Measurements from ENCODE around the gene BMP8B. TPM values are rescaled to one million over a fixed set of nuclear protein-coding genes. Genes with fewer than 3 reads are reported as not detected.

Gene BMP8B
- polyA plus RNA-seq, 1 donor = 8.1 TPM

DNA sequence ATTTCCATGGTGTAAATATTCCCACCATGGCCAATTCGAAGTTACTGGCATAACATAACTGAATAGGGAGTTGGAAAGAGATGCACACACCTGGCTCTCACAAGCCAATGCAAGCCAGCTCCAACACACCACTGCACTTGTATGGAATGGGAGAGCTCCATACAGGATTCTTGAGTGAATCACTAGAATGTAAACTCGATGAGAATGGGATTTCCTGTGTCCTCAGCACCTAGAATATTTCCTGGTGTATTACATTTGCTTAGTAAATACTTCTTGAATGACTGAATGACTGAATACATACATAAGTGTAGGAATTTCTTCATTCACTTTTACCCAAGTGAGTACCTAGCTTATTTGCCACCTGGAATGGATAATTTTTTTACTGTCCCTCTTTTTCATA is 66.2 kb downstream of the BMP8B start:
- no peaks in the 10 kb centered on the region for H3K4me1 ChIP-seq (ENCODE audit: control insufficient read depth, insufficient read depth, low read length)
- no peaks in the 10 kb centered on the region for H3K36me3 ChIP-seq (ENCODE audit: control insufficient read depth, insufficient read depth, low read length)
- H3K9me3 ChIP-seq (ENCODE audit: control insufficient read depth, low read depth, low read length) = no peaks in the 10 kb centered on the region
- no peak overlapping the region for H3K27ac ChIP-seq (ENCODE audit: low read length)
- DNase-seq = no peak
- peaks cover 42% of the 10 kb centered on the region for H3K27me3 ChIP-seq (ENCODE audit: control insufficient read depth, insufficient read depth, low read length)
- no CpG with 5 or more reads among the region's 2 CpGs for WGBS (ENCODE audit: insufficient coverage, low lambda C conversion rate)
- no peak overlapping the region for H3K4me3 ChIP-seq (ENCODE audit: low read length)

DNA sequence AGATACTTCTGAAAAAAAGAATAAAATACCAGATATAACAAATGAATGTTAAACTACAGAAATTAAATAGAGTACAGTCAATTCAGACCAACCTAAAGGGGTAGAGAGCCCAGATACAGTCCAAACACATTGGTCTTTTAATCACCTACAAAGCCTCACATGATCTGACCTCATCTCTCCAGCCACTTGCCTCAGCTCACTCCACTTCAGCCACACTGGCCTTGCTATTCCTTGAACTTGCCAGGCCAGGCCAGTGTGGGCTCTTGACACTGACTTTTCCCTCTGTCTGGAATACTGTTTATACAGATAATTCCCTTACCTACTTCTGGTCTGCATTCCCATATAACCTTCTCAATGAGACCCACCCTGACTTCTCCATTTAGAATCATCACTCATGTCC is 67.0 kb downstream of the BMP8B start:
- Histone ChIP-seq H3K9me3 (ENCODE audit: control insufficient read depth, low read depth, low read length) (no peaks in the 10 kb centered on the region), H3K27me3 (ENCODE audit: control insufficient read depth, insufficient read depth, low read length) (peaks cover 44% of the 10 kb centered on the region), H3K4me3 (ENCODE audit: low read length) (no peak overlapping the region), H3K27ac (ENCODE audit: low read length) (no peak overlapping the region), H3K36me3 (ENCODE audit: control insufficient read depth, insufficient read depth, low read length) (no peaks in the 10 kb centered on the region), H3K4me1 (ENCODE audit: control insufficient read depth, insufficient read depth, low read length) (no peaks in the 10 kb centered on the region)
- DNase-seq = no peak

DNA sequence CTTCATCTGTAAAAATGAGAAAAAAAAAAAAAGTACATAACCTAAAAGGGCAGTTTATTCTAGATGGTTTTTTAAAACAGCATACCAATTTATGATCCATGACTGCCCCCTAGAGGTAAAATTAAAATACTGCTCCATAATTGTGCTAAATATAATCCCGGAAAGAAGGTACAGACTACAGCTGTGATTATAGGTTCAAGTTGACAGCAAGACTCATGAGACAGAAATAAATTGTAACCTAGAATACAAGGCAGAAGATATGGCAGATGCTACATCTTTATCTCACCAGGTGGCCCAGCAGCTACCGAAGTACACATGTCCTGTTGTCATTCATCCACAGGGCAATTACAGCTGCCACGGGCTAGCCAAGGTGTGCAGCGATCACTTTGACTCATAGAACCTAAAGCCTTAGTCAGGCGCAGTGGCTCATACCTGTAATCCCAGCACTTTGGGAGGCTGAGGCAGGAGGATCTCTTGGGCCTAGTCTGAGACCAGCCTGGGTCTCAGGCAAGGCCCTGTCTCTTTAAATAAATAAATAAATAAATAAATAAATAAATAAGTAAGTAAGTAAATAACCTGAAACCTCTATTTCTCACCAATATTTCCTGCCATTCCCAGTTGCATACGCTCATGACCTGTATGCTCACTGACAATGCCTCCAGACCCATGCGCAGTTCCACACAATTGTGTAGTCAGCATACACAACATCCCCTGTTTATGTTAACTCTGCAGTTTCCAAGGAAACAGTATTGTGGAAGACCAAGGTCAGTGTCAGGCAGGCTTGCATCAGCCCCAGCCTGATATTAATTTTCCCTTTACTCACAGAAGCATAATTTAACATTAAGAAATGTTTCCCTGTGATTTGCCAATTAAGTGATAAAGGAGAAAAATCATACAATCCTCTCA is 68.3 kb downstream of the BMP8B start:
- Histone ChIP-seq H3K4me3 (ENCODE audit: low read length) (no peak overlapping the region), H3K4me1 (ENCODE audit: control insufficient read depth, insufficient read depth, low read length) (no peaks in the 10 kb centered on the region), H3K36me3 (ENCODE audit: control insufficient read depth, insufficient read depth, low read length) (no peaks in the 10 kb centered on the region), H3K27me3 (ENCODE audit: control insufficient read depth, insufficient read depth, low read length) (peaks cover 35% of the 10 kb centered on the region), H3K27ac (ENCODE audit: low read length) (no peak overlapping the region), H3K9me3 (ENCODE audit: control insufficient read depth, low read depth, low read length) (no peaks in the 10 kb centered on the region)
- 8% methylated on average over 2 of the region's 7 CpGs for WGBS (ENCODE audit: insufficient coverage, low lambda C conversion rate)
- peak; percentile 29 to 61 for DNase-seq

DNA sequence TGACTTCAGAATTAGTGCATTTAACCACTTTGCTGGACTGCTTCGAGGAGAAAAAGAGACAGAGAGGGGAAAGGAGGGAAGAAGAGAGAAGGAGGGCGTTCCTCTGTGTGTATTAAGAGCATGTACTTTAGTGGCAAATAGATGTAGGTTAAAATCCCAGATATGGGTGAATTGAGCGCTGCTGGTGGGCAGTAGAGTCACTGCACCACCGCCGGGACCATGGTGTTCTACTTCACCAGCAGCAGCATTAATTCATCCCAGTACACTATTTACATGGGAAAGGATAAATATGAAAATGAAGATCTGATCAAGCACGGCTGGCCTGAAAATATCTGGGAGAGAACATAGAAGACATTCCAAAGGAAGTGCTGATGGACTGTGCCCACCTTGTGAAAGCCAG is 70.9 kb downstream of the BMP8B start:
- no peaks in the 10 kb centered on the region for H3K9me3 ChIP-seq (ENCODE audit: control insufficient read depth, low read depth, low read length)
- H3K4me3 ChIP-seq (ENCODE audit: low read length) = no peak overlapping the region
- H3K36me3 ChIP-seq (ENCODE audit: control insufficient read depth, insufficient read depth, low read length) = no peaks in the 10 kb centered on the region
- WGBS (ENCODE audit: insufficient coverage, low lambda C conversion rate) = 57% methylated on average over 1 of the region's 6 CpGs
- H3K27me3 ChIP-seq (ENCODE audit: control insufficient read depth, insufficient read depth, low read length) = peaks cover 31% of the 10 kb centered on the region
- DNase-seq = no peak
- no peaks in the 10 kb centered on the region for H3K4me1 ChIP-seq (ENCODE audit: control insufficient read depth, insufficient read depth, low read length)
- H3K27ac ChIP-seq (ENCODE audit: low read length) = no peak overlapping the region

DNA sequence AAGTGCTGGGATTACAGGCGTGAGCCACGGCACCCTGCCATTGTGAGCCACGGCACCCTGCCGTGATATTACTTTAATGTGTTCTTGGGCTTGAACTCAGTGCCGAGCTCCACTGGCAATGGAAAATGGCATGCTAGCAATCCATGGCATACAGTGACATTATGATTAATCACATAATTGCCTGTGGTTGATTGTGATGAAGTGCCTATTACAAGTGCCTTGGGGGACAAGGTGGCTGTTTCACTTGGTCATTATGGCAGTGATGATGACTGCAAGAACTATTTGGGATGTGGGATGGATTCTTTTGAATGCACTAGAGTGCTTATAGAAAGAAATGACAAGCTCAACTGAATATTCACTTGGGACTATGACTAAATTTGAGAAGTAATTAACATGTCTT is 75.1 kb downstream of the BMP8B start:
- no CpG with 5 or more reads among the region's 5 CpGs for WGBS (ENCODE audit: insufficient coverage, low lambda C conversion rate)
- Histone ChIP-seq H3K4me1 (ENCODE audit: control insufficient read depth, insufficient read depth, low read length) (peaks cover 8% of the 10 kb centered on the region), H3K27ac (ENCODE audit: low read length) (no peak overlapping the region), H3K36me3 (ENCODE audit: control insufficient read depth, insufficient read depth, low read length) (no peaks in the 10 kb centered on the region), H3K9me3 (ENCODE audit: control insufficient read depth, low read depth, low read length) (no peaks in the 10 kb centered on the region), H3K27me3 (ENCODE audit: control insufficient read depth, insufficient read depth, low read length) (peaks cover 23% of the 10 kb centered on the region), H3K4me3 (ENCODE audit: low read length) (no peak overlapping the region)
- no peak for DNase-seq

DNA sequence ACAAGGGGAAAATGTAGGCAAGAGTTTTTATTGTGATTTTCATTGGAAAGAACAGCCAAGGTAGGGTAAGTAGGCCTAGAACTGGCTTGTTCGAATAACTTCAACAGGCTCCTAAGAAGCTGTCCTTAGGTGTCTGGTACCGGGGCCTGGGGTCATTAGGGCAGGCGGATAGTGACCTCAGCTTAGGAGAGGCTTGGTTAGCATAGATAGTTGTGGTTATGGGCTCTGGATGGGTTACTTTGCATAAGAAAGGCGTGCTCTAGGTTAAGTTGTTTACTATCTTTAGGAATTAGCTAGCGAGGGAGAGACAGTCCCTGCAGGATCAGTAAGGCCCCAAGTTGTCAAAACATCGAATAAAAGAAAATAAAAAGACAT is 76.7 kb downstream of the BMP8B start:
- no peak for DNase-seq
- WGBS (ENCODE audit: insufficient coverage, low lambda C conversion rate) = 74% methylated on average over 2 of the region's 6 CpGs
- Histone ChIP-seq H3K9me3 (ENCODE audit: control insufficient read depth, low read depth, low read length) (no peaks in the 10 kb centered on the region), H3K27ac (ENCODE audit: low read length) (no peak overlapping the region), H3K27me3 (ENCODE audit: control insufficient read depth, insufficient read depth, low read length) (peaks cover 11% of the 10 kb centered on the region), H3K4me3 (ENCODE audit: low read length) (no peak overlapping the region), H3K36me3 (ENCODE audit: control insufficient read depth, insufficient read depth, low read length) (no peaks in the 10 kb centered on the region), H3K4me1 (ENCODE audit: control insufficient read depth, insufficient read depth, low read length) (peaks cover 8% of the 10 kb centered on the region)

DNA sequence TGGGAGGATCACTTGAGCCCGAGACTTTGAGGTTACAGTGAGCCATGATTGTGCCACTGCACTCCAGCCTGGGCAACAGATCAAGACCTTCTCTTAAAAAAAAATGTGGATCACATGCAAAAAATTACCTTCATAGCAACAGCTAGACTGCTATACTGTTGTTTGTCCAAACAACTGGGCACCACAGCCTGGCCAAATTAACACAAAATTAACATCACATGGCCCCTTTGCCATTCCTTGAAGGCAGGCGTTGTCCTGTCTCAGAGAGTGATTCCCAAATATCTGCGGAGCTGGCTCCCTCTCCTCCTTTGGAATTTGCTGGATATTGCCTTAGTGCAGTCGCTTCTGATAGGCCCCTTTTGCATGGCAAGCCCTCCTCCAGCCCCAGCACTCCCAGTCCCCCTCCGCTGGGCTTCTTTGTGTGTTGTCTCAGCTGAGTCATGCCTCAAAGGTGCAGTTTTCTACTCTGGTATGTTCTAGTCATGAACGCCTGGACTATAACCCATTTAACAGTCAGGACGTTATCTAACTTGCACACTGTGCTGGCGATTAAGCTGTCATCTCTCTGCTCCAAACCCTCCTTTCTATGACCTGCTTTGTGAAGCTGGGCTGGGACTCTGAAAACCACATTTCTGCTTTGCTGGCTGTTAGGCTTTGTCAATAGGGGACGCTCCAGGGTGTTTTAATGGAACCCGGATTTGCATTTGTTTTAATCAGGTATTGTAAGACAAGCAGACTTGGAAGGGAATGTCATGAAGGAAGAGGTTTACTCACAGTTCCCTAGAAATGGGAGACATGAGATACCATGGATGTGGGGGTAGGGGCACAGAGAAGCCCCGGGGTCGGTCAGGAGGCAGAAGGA is 77.3 kb downstream of the BMP8B start:
- DNase-seq = peak; percentile 45 to 73

DNA sequence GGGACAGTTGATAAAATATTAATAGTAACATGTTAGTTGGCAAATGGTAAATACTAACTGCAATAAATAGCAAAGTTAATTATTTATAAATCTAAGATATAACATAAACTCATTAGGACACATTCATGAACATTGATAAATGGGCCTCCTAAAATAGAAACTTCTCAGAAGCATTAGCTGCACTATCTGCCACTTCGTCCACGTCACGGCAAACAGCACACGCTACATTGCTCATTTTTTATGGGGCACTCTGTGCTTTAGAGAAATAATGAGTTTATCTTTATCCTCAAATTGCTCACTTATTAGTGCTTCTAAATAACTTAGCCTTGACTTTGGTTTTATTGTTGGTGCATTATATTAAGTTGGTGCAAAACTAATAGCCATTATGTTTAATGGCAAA is 81.2 kb downstream of the BMP8B start:
- Histone ChIP-seq H3K9me3 (ENCODE audit: control insufficient read depth, low read depth, low read length) (no peaks in the 10 kb centered on the region), H3K36me3 (ENCODE audit: control insufficient read depth, insufficient read depth, low read length) (no peaks in the 10 kb centered on the region), H3K27me3 (ENCODE audit: control insufficient read depth, insufficient read depth, low read length) (peaks cover 3% of the 10 kb centered on the region), H3K4me3 (ENCODE audit: low read length) (no peak overlapping the region), H3K27ac (ENCODE audit: low read length) (no peak overlapping the region), H3K4me1 (ENCODE audit: control insufficient read depth, insufficient read depth, low read length) (peaks cover 8% of the 10 kb centered on the region)
- WGBS (ENCODE audit: insufficient coverage, low lambda C conversion rate) = no CpG with 5 or more reads among the region's 4 CpGs
- no peak for DNase-seq

More for the DNA sequence above, 77.3 kb downstream of the BMP8B start:
- Histone ChIP-seq H3K4me1 (ENCODE audit: control insufficient read depth, insufficient read depth, low read length) (peaks cover 8% of the 10 kb centered on the region), H3K4me3 (ENCODE audit: low read length) (no peak overlapping the region), H3K36me3 (ENCODE audit: control insufficient read depth, insufficient read depth, low read length) (no peaks in the 10 kb centered on the region), H3K27me3 (ENCODE audit: control insufficient read depth, insufficient read depth, low read length) (peaks cover 13% of the 10 kb centered on the region), H3K27ac (ENCODE audit: low read length) (no peak overlapping the region), H3K9me3 (ENCODE audit: control insufficient read depth, low read depth, low read length) (no peaks in the 10 kb centered on the region)
- 43% methylated on average over 3 of the region's 12 CpGs for WGBS (ENCODE audit: insufficient coverage, low lambda C conversion rate)

Other genes starting within 250 kb of the BMP8B start
- 147 TPM for gene PABPC4, start 212.1 kb downstream of the BMP8B start, polyA plus RNA-seq
- 6.4 TPM for gene HEYL, start 149.2 kb downstream of the BMP8B start, polyA plus RNA-seq
- 0.21 TPM for gene NT5C1A, start 116.8 kb downstream of the BMP8B start, polyA plus RNA-seq
- 2.5 TPM for gene HPCAL4, start 97.4 kb downstream of the BMP8B start, polyA plus RNA-seq
- gene PPIE, start 50.0 kb downstream of the BMP8B start, polyA plus RNA-seq = 73.0 TPM
- 2.4 TPM for gene OXCT2, start 17.5 kb downstream of the BMP8B start, polyA plus RNA-seq
- gene TRIT1, start 94.6 kb upstream of the BMP8B start, polyA plus RNA-seq = 24.0 TPM
- gene MYCL, start 113.1 kb upstream of the BMP8B start, polyA plus RNA-seq = 8.5 TPM
- gene MFSD2A, start 166.3 kb upstream of the BMP8B start, polyA plus RNA-seq = 27.1 TPM